WTC11 (cell line): ENCODE measurements around the gene STARD13. TPM values are rescaled to one million over a fixed set of nuclear protein-coding genes. Genes with fewer than 3 reads are reported as not detected.

Experiments
- ATAC-seq: fragments of 200-7000 bp; cut with Tn5 transposase; 2 replicates; pipeline ENCODE4 v1.10.0; 2021; ENCODE audit warnings: mild to moderate bottlenecking, moderate library complexity
- CTCF ChIA-PET: fragments of 300-600 bp; sonication (Branson Sonifier 250); formaldehyde crosslinking; loops from one replicate; lab custom pipeline; 2021; ENCODE audit warnings: antibody characterized with exemption; lab: Charles Lee
- POLR2A ChIA-PET: fragments of 350-600 bp; sonication (Branson Sonifier 250); formaldehyde crosslinking; loops from one replicate; lab custom pipeline; 2021; ENCODE audit warnings: antibody characterized with exemption; lab: Charles Lee
- DNase-seq: peaks from one replicate; pipeline ENCODE4 v3.0.0; 2021; ENCODE audit warnings: low spot score
- H3K27ac Mint-ChIP-seq: 2 replicates; pipeline ENCODE4 v1.8.0; 2021; ENCODE audit warnings: mixed read lengths
- H3K27me3 Mint-ChIP-seq: 2 replicates; pipeline ENCODE4 v1.8.0; 2021; ENCODE audit warnings: low read depth, mild to moderate bottlenecking, moderate library complexity, mixed read lengths
- H3K36me3 Mint-ChIP-seq: 2 replicates; pipeline ENCODE4 v1.8.0; 2021; ENCODE audit warnings: mixed read lengths
- H3K4me1 Mint-ChIP-seq: 2 replicates; pipeline ENCODE4 v1.8.0; 2022; ENCODE audit warnings: mixed read lengths
- H3K4me3 Mint-ChIP-seq: 2 replicates; pipeline ENCODE4 v1.8.0; 2021; ENCODE audit warnings: mild to moderate bottlenecking, moderate library complexity, mixed read lengths
- H3K9me3 Mint-ChIP-seq: 2 replicates; pipeline ENCODE4 v1.8.0; 2021; ENCODE audit warnings: mixed read lengths
- CREB1 ChIP-seq: sonication (generic); formaldehyde crosslinking; IDR thresholded peaks from 2 replicates; pipeline ENCODE4 v1.8.0; 2023; ENCODE audit warnings: mild to moderate bottlenecking, missing genetic modification reagents
- IRF2 ChIP-seq: sonication (generic); formaldehyde crosslinking; IDR thresholded peaks from 2 replicates; pipeline ENCODE4 v1.8.0; 2022; ENCODE audit warnings: low read depth, missing genetic modification reagents, borderline replicate concordance
- JUN ChIP-seq: sonication (generic); formaldehyde crosslinking; IDR thresholded peaks from 2 replicates; pipeline ENCODE4 v1.8.0; 2023; ENCODE audit warnings: mild to moderate bottlenecking, missing genetic modification reagents
- PRDM15 ChIP-seq: sonication (generic); formaldehyde crosslinking; IDR thresholded peaks from 2 replicates; pipeline ENCODE4 v1.8.0; 2022; ENCODE audit warnings: missing genetic modification reagents
- TEAD4 ChIP-seq: sonication (generic); formaldehyde crosslinking; IDR thresholded peaks from 2 replicates; pipeline ENCODE4 v1.8.0; 2022; ENCODE audit warnings: mild to moderate bottlenecking, missing genetic modification reagents
- ZNF138 ChIP-seq: sonication (generic); formaldehyde crosslinking; conservative IDR thresholded peaks from 2 replicates; pipeline ENCODE4 v1.8.1; 2022; ENCODE audit warnings: mild to moderate bottlenecking, moderate library complexity, missing genetic modification reagents
- ZNF671 ChIP-seq: fragments of 250-450 bp; sonication (Bioruptor Pico); IDR thresholded peaks from 2 replicates; pipeline ENCODE4 v1.8.0; 2021; ENCODE audit warnings: mild to moderate bottlenecking
- total RNA-seq: library from RNA; stranded (reverse); gene quantifications from 3 replicates; pipeline ENCODE4 v1.2.3, GENCODE V29; 2021
- TF ChIP-seq, protein P1 (sequence below): sonication (generic); formaldehyde crosslinking; IDR thresholded peaks from 2 replicates; pipeline ENCODE4 v1.8.0; 2023; ENCODE audit warnings: missing genetic modification reagents, mild to moderate bottlenecking, borderline replicate concordance
- TF ChIP-seq, protein P2 (sequence below): sonication (generic); formaldehyde crosslinking; conservative IDR thresholded peaks from 2 replicates; pipeline ENCODE4 v1.8.1; 2023; ENCODE audit warnings: mild to moderate bottlenecking, low read depth, missing genetic modification reagents, moderate library complexity
- TF ChIP-seq, protein P3 (sequence below): fragments of 200-600 bp; IDR thresholded peaks from 2 replicates; pipeline ENCODE4 v1.8.0; 2022; ENCODE audit warnings: antibody characterized with exemption

Gene STARD13
- total RNA-seq, 1 experiment from 2014 or later: 4.4 TPM

GRCh38 chr13:33182729-33183128 is 102.8 kb downstream of the STARD13 start:
- TF ChIP-seq, protein P1, sequence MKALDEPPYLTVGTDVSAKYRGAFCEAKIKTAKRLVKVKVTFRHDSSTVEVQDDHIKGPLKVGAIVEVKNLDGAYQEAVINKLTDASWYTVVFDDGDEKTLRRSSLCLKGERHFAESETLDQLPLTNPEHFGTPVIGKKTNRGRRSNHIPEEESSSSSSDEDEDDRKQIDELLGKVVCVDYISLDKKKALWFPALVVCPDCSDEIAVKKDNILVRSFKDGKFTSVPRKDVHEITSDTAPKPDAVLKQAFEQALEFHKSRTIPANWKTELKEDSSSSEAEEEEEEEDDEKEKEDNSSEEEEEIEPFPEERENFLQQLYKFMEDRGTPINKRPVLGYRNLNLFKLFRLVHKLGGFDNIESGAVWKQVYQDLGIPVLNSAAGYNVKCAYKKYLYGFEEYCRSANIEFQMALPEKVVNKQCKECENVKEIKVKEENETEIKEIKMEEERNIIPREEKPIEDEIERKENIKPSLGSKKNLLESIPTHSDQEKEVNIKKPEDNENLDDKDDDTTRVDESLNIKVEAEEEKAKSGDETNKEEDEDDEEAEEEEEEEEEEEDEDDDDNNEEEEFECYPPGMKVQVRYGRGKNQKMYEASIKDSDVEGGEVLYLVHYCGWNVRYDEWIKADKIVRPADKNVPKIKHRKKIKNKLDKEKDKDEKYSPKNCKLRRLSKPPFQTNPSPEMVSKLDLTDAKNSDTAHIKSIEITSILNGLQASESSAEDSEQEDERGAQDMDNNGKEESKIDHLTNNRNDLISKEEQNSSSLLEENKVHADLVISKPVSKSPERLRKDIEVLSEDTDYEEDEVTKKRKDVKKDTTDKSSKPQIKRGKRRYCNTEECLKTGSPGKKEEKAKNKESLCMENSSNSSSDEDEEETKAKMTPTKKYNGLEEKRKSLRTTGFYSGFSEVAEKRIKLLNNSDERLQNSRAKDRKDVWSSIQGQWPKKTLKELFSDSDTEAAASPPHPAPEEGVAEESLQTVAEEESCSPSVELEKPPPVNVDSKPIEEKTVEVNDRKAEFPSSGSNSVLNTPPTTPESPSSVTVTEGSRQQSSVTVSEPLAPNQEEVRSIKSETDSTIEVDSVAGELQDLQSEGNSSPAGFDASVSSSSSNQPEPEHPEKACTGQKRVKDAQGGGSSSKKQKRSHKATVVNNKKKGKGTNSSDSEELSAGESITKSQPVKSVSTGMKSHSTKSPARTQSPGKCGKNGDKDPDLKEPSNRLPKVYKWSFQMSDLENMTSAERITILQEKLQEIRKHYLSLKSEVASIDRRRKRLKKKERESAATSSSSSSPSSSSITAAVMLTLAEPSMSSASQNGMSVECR: no peak
- TF ChIP-seq, protein P2, sequence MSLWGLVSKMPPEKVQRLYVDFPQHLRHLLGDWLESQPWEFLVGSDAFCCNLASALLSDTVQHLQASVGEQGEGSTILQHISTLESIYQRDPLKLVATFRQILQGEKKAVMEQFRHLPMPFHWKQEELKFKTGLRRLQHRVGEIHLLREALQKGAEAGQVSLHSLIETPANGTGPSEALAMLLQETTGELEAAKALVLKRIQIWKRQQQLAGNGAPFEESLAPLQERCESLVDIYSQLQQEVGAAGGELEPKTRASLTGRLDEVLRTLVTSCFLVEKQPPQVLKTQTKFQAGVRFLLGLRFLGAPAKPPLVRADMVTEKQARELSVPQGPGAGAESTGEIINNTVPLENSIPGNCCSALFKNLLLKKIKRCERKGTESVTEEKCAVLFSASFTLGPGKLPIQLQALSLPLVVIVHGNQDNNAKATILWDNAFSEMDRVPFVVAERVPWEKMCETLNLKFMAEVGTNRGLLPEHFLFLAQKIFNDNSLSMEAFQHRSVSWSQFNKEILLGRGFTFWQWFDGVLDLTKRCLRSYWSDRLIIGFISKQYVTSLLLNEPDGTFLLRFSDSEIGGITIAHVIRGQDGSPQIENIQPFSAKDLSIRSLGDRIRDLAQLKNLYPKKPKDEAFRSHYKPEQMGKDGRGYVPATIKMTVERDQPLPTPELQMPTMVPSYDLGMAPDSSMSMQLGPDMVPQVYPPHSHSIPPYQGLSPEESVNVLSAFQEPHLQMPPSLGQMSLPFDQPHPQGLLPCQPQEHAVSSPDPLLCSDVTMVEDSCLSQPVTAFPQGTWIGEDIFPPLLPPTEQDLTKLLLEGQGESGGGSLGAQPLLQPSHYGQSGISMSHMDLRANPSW (CRISPR knock-in tag): no peak
- TF ChIP-seq ZNF671 (CRISPR knock-in tag): no peak
- TF ChIP-seq CREB1 (CRISPR knock-in tag): no peak
- TF ChIP-seq TEAD4 (CRISPR knock-in tag): no peak
- no peak for TF ChIP-seq JUN (CRISPR knock-in tag)
- no peak for TF ChIP-seq PRDM15
- TF ChIP-seq, protein P3, sequence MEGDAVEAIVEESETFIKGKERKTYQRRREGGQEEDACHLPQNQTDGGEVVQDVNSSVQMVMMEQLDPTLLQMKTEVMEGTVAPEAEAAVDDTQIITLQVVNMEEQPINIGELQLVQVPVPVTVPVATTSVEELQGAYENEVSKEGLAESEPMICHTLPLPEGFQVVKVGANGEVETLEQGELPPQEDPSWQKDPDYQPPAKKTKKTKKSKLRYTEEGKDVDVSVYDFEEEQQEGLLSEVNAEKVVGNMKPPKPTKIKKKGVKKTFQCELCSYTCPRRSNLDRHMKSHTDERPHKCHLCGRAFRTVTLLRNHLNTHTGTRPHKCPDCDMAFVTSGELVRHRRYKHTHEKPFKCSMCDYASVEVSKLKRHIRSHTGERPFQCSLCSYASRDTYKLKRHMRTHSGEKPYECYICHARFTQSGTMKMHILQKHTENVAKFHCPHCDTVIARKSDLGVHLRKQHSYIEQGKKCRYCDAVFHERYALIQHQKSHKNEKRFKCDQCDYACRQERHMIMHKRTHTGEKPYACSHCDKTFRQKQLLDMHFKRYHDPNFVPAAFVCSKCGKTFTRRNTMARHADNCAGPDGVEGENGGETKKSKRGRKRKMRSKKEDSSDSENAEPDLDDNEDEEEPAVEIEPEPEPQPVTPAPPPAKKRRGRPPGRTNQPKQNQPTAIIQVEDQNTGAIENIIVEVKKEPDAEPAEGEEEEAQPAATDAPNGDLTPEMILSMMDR: no peak
- no peak for TF ChIP-seq ZNF138 (CRISPR knock-in tag)
- H3K36me3 Mint-ChIP-seq: no peaks in the 10 kb centered on the region
- H3K9me3 Mint-ChIP-seq: no peaks in the 10 kb centered on the region
- DNase-seq (no peak), ATAC-seq (no peak)
- H3K27me3 Mint-ChIP-seq: peaks cover 40% of the 10 kb centered on the region
- H3K4me3 Mint-ChIP-seq: no peak overlapping the region
- peaks cover 44% of the 10 kb centered on the region for H3K4me1 Mint-ChIP-seq
- ChIA-PET POLR2A (interaction anchor here (0.5 kb wide), 2 partner anchors 490 to 767 kb away, joined by 3 read pairs; no protein-coding TSS in a partner anchor), CTCF (no interaction called here)
- no peak overlapping the region for H3K27ac Mint-ChIP-seq

- POLR2A ChIA-PET: no interaction called here
- Mint-ChIP-seq H3K9me3 (no peaks in the 10 kb centered on the region), H3K4me3 (no peak overlapping the region), H3K36me3 (no peaks in the 10 kb centered on the region)
- ATAC-seq: no peak
- no peak for TF ChIP-seq IRF2 (CRISPR knock-in tag)
- TF ChIP-seq, all 79 proteins: peak for 0
- Mint-ChIP-seq H3K4me1 (peaks cover 34% of the 10 kb centered on the region), H3K27ac (no peak overlapping the region), H3K27me3 (peaks cover 50% of the 10 kb centered on the region)
- no peak for DNase-seq
- CTCF ChIA-PET: interaction anchor here (0.6 kb wide), 1 partner anchor 224 kb away, joined by 3 read pairs; no protein-coding TSS in a partner anchor
Observed at GRCh38 chr13:33181264-33181663, 104.3 kb downstream of the STARD13 start.
